ENCODE results near the gene WNT9B. TPM values are rescaled to one million over a fixed set of nuclear protein-coding genes. Genes with fewer than 3 reads are reported as not detected.
A peak's percentile ranks its signal among the peaks of the same experiment; 100 is the strongest.

The WNT9B gene
- total RNA-seq, 1 experiment from 2014 or later = not detected

DNA sequence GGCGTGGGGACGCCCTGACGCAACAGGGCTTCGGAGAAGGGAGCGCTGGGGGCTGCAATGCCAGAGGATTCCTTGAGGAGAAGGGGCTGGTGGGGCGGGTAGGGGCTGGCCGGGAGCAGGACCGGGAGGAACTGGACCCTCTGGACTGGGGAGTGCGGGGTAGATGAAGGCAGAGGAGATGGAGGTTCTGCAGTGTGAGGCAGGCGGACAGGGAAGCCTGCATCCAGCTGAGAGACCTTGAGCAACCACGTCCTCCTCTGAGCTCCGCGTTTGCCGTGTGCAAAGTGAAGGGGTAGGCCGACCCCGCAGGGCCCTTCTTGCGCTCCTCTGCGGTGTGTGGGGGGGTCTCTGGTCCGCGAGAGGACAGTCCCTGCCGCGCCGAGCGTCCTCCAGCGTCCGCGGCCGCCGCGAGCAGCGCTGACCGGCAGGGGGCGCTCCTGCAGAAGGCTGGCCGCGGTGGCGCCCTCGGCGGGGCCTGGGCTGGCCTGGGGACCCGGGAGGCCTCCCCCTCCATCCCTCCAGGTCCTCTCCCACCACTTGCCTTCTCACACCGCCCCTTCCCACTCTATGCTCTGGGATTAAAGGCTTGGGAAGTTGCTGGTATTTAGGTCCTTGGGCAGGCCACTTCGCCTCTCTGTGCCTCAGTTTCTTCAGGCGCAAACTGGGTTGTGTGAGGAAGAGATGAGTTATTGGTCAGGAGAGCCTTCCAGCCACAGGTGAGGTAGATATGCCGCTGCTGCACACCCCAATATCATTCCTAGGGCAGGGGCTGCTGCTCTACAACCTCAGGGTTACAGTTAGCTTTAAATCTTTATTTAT, 9.6 kb upstream of the WNT9B start:
- peak overlapping the region; percentile 70 for H3K4me2 ChIP-seq (ENCODE audit: low read length)
- ATAC-seq (peak; percentile 81), DNase-seq (peak; percentile 46)
- no peaks in the 10 kb centered on the region for H4K20me1 ChIP-seq (ENCODE audit: low read length)
- no peaks in the 10 kb centered on the region for H3K4me1 ChIP-seq (ENCODE audit: insufficient read depth, low read length)
- no peaks in the 10 kb centered on the region for H3K79me2 ChIP-seq (ENCODE audit: low read length)
- TF ChIP-seq, protein P1, sequence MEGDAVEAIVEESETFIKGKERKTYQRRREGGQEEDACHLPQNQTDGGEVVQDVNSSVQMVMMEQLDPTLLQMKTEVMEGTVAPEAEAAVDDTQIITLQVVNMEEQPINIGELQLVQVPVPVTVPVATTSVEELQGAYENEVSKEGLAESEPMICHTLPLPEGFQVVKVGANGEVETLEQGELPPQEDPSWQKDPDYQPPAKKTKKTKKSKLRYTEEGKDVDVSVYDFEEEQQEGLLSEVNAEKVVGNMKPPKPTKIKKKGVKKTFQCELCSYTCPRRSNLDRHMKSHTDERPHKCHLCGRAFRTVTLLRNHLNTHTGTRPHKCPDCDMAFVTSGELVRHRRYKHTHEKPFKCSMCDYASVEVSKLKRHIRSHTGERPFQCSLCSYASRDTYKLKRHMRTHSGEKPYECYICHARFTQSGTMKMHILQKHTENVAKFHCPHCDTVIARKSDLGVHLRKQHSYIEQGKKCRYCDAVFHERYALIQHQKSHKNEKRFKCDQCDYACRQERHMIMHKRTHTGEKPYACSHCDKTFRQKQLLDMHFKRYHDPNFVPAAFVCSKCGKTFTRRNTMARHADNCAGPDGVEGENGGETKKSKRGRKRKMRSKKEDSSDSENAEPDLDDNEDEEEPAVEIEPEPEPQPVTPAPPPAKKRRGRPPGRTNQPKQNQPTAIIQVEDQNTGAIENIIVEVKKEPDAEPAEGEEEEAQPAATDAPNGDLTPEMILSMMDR (conservative IDR thresholded peaks at IDR 0.05; ENCODE audit: low read depth, low read length) = peak; percentile 98
- TF ChIP-seq EZH2phosphoT487 (IDR thresholded peaks at IDR 0.05; ENCODE audit: borderline replicate concordance, low read length) (no peak), EZH2 (IDR thresholded peaks at IDR 0.05; ENCODE audit: low read length, unreplicated experiment) (no peak)
- H3K9me3 ChIP-seq (ENCODE audit: low read length) = peaks cover 6% of the 10 kb centered on the region; the same call in 1 of the 2 replicates
- no TSS peak for BruUV-seq (replicated peaks)
- H3K4me3 ChIP-seq (ENCODE audit: low read length) = peak overlapping the region; percentile 23; the same call in 1 of the 2 replicates
- intact Hi-C loops (cut with micrococcal nuclease) = loop anchor here (2.0 kb wide), 2 partner anchors 99 to 159 kb away; no protein-coding TSS in a partner anchor
- no peak overlapping the region for H3K27ac ChIP-seq (ENCODE audit: low read length)
- no peaks in the 10 kb centered on the region for H3K36me3 ChIP-seq (ENCODE audit: low read depth, low read length)
- H3F3A ChIP-seq (ENCODE audit: low read length, unreplicated experiment) = no peaks in the 10 kb centered on the region
- CTCF ChIA-PET = interaction anchor here (0.6 to 1.2 kb wide), 4 partner anchors 8 to 160 kb away, joined by 3 to 14 read pairs (median 4); no protein-coding TSS in a partner anchor
- no peaks in the 10 kb centered on the region for H3K9me2 ChIP-seq (replicated peaks; ENCODE audit: low read length)
- POLR2A ChIA-PET (ENCODE audit: unreplicated experiment) = no interaction called here
- H3K9ac ChIP-seq (ENCODE audit: low read length) = no peak overlapping the region
- H2AFZ ChIP-seq (ENCODE audit: low read length) = peak overlapping the region; percentile 70
- H3K27me3 ChIP-seq (ENCODE audit: low read length) = peaks cover 16% of the 10 kb centered on the region

DNA sequence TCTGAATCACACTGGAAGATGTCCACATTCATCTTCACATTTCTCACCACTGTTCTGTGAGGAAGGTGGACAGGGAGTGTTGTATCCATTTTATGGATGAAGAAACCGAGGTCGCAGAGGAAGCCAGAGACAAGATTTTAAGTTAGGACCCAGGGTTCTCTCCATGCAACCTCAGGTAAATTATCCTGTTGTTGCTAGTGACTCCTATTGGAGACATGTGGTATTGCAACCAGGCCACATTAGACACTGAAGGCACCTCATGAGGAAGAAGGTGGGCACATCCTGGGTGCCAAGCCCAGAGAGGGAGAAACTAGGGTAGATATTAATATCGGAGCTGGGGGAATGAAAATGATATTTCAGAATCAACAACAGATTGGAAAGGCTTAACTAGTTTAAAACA, 8.5 kb upstream of the WNT9B start:
- Histone ChIP-seq H3K4me3 (ENCODE audit: low read length) (no peak overlapping the region), H3K79me2 (ENCODE audit: low read length) (no peaks in the 10 kb centered on the region), H3F3A (ENCODE audit: low read length, unreplicated experiment) (no peaks in the 10 kb centered on the region), H3K27ac (ENCODE audit: low read length) (no peak overlapping the region), H3K36me3 (ENCODE audit: low read depth, low read length) (no peaks in the 10 kb centered on the region), H4K20me1 (ENCODE audit: low read length) (no peaks in the 10 kb centered on the region), H3K4me2 (ENCODE audit: low read length) (no peak overlapping the region), H3K27me3 (ENCODE audit: low read length) (peaks cover 16% of the 10 kb centered on the region), H3K9ac (ENCODE audit: low read length) (no peak overlapping the region), H3K9me3 (ENCODE audit: low read length) (peaks cover 6% of the 10 kb centered on the region; the same call in 1 of the 2 replicates), H2AFZ (ENCODE audit: low read length) (no peak overlapping the region), H3K4me1 (ENCODE audit: insufficient read depth, low read length) (no peaks in the 10 kb centered on the region), H3K9me2 (replicated peaks; ENCODE audit: low read length) (no peaks in the 10 kb centered on the region)
- CTCF ChIA-PET = interaction anchor here (0.8 to 0.9 kb wide), 2 partner anchors 9 to 33 kb away, joined by 3 to 5 read pairs; no protein-coding TSS in a partner anchor
- no TSS peak for BruUV-seq (replicated peaks)
- DNase-seq = peak; percentile 47
- TF ChIP-seq, protein P1 (conservative IDR thresholded peaks at IDR 0.05; ENCODE audit: low read depth, low read length) = peak; percentile 92
- TF ChIP-seq EZH2 (IDR thresholded peaks at IDR 0.05; ENCODE audit: low read length, unreplicated experiment) (no peak), EZH2phosphoT487 (IDR thresholded peaks at IDR 0.05; ENCODE audit: borderline replicate concordance, low read length) (no peak)
- POLR2A ChIA-PET (ENCODE audit: unreplicated experiment) = no interaction called here
- intact Hi-C loops (cut with micrococcal nuclease) = loop anchor here (2.0 kb wide), 1 partner anchor 158 kb away; no protein-coding TSS in a partner anchor
- ATAC-seq = no peak
